Measurements from ENCODE around the gene SLC25A13.

SLC25A13 gene

GRCh38 chr7:96308253-96308949, 13.5 kb downstream of the SLC25A13 start:
- no peak overlapping the region for H3K4me3 ChIP-seq (ENCODE audit: control insufficient read depth in 1 of 7, extremely low read depth in 1 of 7, insufficient read depth in 4 of 7, low read depth in 2 of 7, low read length in 6 of 7)
- POLR2A ChIA-PET, result interaction anchor here (0.6 kb wide), 1 partner anchor 9 kb away, joined by 3 read pairs; no protein-coding TSS in a partner anchor
- H3K27ac ChIP-seq (ENCODE audit: insufficient read depth in 1 of 2, low read depth in 1 of 2, low read length in 2 of 2, poor library complexity in 1 of 2, severe bottlenecking in 2 of 2), result no peak overlapping the region
- H3K36me3 ChIP-seq (ENCODE audit: control insufficient read depth in 4 of 4, insufficient read depth in 4 of 4, low read length in 3 of 4), result peaks cover 0 to 15% (median 1%) of the 10 kb centered on the region in 4 experiments
- H3K4me1 ChIP-seq (ENCODE audit: control extremely low read depth in 1 of 4, control insufficient read depth in 4 of 4, insufficient read depth in 4 of 4, low read length in 3 of 4), result peaks cover 5 to 30% (median 26%) of the 10 kb centered on the region in 4 experiments
- DNase-seq, result no peak
- CTCF ChIA-PET, result interaction anchor here (1.4 kb wide), 1 partner anchor 73 kb away, joined by 3 read pairs; no protein-coding TSS in a partner anchor
- WGBS (ENCODE audit: insufficient coverage), result 100% methylated on average over 2 of the region's 4 CpGs
- H3K9me3 ChIP-seq (ENCODE audit: control extremely low read depth in 1 of 5, control insufficient read depth in 4 of 5, insufficient read depth in 2 of 5, low read depth in 1 of 5, low read length in 4 of 5), result peaks cover 0 to 4% (median 0%) of the 10 kb centered on the region in 5 experiments
- H3K27me3 ChIP-seq (replicated peaks in 2 of 5; ENCODE audit: control insufficient read depth in 4 of 5, insufficient read depth in 5 of 5, low read length in 4 of 5), result no peaks in the 10 kb centered on the region

GRCh38 chr7:96306385-96307125, 15.3 kb downstream of the SLC25A13 start:
- H3K27ac ChIP-seq (ENCODE audit: insufficient read depth in 1 of 2, low read depth in 1 of 2, low read length in 2 of 2, poor library complexity in 1 of 2, severe bottlenecking in 2 of 2), result no peak overlapping the region
- peaks cover 5 to 24% (median 20%) of the 10 kb centered on the region in 4 experiments for H3K4me1 ChIP-seq (ENCODE audit: control extremely low read depth in 1 of 4, control insufficient read depth in 4 of 4, insufficient read depth in 4 of 4, low read length in 3 of 4)
- peaks cover 0 to 6% (median 0%) of the 10 kb centered on the region in 5 experiments for H3K9me3 ChIP-seq (ENCODE audit: control extremely low read depth in 1 of 5, control insufficient read depth in 4 of 5, insufficient read depth in 2 of 5, low read depth in 1 of 5, low read length in 4 of 5)
- H3K27me3 ChIP-seq (replicated peaks in 2 of 5; ENCODE audit: control insufficient read depth in 4 of 5, insufficient read depth in 5 of 5, low read length in 4 of 5), result no peaks in the 10 kb centered on the region
- H3K4me3 ChIP-seq (ENCODE audit: control insufficient read depth in 1 of 7, extremely low read depth in 1 of 7, insufficient read depth in 4 of 7, low read depth in 2 of 7, low read length in 6 of 7), result no peak overlapping the region
- peaks cover 0 to 12% (median 2%) of the 10 kb centered on the region in 4 experiments for H3K36me3 ChIP-seq (ENCODE audit: control insufficient read depth in 4 of 4, insufficient read depth in 4 of 4, low read length in 3 of 4)
- ChIA-PET POLR2A (no interaction called here), CTCF (interaction anchor here (0.7 to 1.3 kb wide), 5 partner anchors 8 to 25 kb away, joined by 3 to 4 read pairs (median 3); no protein-coding TSS in a partner anchor)
- 42% methylated on average over 6 of the region's 8 CpGs for WGBS (ENCODE audit: insufficient coverage)
- DNase-seq, result peak in 2 of 3 donors; percentile 78 to 86

GRCh38 chr7:96305915-96306314, 16.0 kb downstream of the SLC25A13 start:
- Histone ChIP-seq H3K27me3 (replicated peaks in 2 of 5; ENCODE audit: control insufficient read depth in 4 of 5, insufficient read depth in 5 of 5, low read length in 4 of 5) (no peaks in the 10 kb centered on the region), H3K36me3 (ENCODE audit: control insufficient read depth in 4 of 4, insufficient read depth in 4 of 4, low read length in 3 of 4) (peaks cover 0 to 12% (median 2%) of the 10 kb centered on the region in 4 experiments), H3K4me3 (ENCODE audit: control insufficient read depth in 1 of 7, extremely low read depth in 1 of 7, insufficient read depth in 4 of 7, low read depth in 2 of 7, low read length in 6 of 7) (no peak overlapping the region), H3K9me3 (ENCODE audit: control extremely low read depth in 1 of 5, control insufficient read depth in 4 of 5, insufficient read depth in 2 of 5, low read depth in 1 of 5, low read length in 4 of 5) (peaks cover 0 to 6% (median 0%) of the 10 kb centered on the region in 5 experiments), H3K4me1 (ENCODE audit: control extremely low read depth in 1 of 4, control insufficient read depth in 4 of 4, insufficient read depth in 4 of 4, low read length in 3 of 4) (peaks cover 5 to 19% (median 15%) of the 10 kb centered on the region in 4 experiments), H3K27ac (ENCODE audit: insufficient read depth in 1 of 2, low read depth in 1 of 2, low read length in 2 of 2, poor library complexity in 1 of 2, severe bottlenecking in 2 of 2) (no peak overlapping the region)
- POLR2A ChIA-PET, result no interaction called here
- WGBS (ENCODE audit: insufficient coverage), result 100% methylated on average over 1 of the region's 2 CpGs
- DNase-seq, result no peak
- CTCF ChIA-PET, result interaction anchor here (0.6 to 1.3 kb wide), 5 partner anchors 8 to 1665 kb away, joined by 3 read pairs; no protein-coding TSS in a partner anchor

- WGBS (ENCODE audit: insufficient coverage), result 100% methylated on average over 1 of the region's 3 CpGs
Measured at GRCh38 chr7:96304573-96304972, 17.3 kb downstream of the SLC25A13 start.

GRCh38 chr7:96303686-96304443, 18.0 kb downstream of the SLC25A13 start:
- ChIA-PET POLR2A (no interaction called here), CTCF (interaction anchor here (1.6 kb wide), 1 partner anchor 80 kb away, joined by 3 read pairs; no protein-coding TSS in a partner anchor)
- Histone ChIP-seq H3K27ac (ENCODE audit: insufficient read depth in 1 of 2, low read depth in 1 of 2, low read length in 2 of 2, poor library complexity in 1 of 2, severe bottlenecking in 2 of 2) (no peak overlapping the region), H3K4me1 (ENCODE audit: control extremely low read depth in 1 of 4, control insufficient read depth in 4 of 4, insufficient read depth in 4 of 4, low read length in 3 of 4) (peaks cover 5 to 19% (median 15%) of the 10 kb centered on the region in 4 experiments), H3K9me3 (ENCODE audit: control extremely low read depth in 1 of 5, control insufficient read depth in 4 of 5, insufficient read depth in 2 of 5, low read depth in 1 of 5, low read length in 4 of 5) (peaks cover 0 to 6% (median 0%) of the 10 kb centered on the region in 5 experiments), H3K36me3 (ENCODE audit: control insufficient read depth in 4 of 4, insufficient read depth in 4 of 4, low read length in 3 of 4) (peaks cover 0 to 12% (median 2%) of the 10 kb centered on the region in 4 experiments), H3K4me3 (ENCODE audit: control insufficient read depth in 1 of 7, extremely low read depth in 1 of 7, insufficient read depth in 4 of 7, low read depth in 2 of 7, low read length in 6 of 7) (peak overlapping the region in 1 of 7 experiments; percentile 24), H3K27me3 (replicated peaks in 2 of 5; ENCODE audit: control insufficient read depth in 4 of 5, insufficient read depth in 5 of 5, low read length in 4 of 5) (no peaks in the 10 kb centered on the region)
- 0% methylated on average over 1 of the region's 5 CpGs for WGBS (ENCODE audit: insufficient coverage)
- DNase-seq, result peak in 2 of 3 donors; percentile 29 to 43

More at GRCh38 chr7:96304573-96304972, 17.3 kb downstream of the SLC25A13 start:
- Histone ChIP-seq H3K9me3 (ENCODE audit: control extremely low read depth in 1 of 5, control insufficient read depth in 4 of 5, insufficient read depth in 2 of 5, low read depth in 1 of 5, low read length in 4 of 5) (peaks cover 0 to 6% (median 0%) of the 10 kb centered on the region in 5 experiments), H3K27ac (ENCODE audit: insufficient read depth in 1 of 2, low read depth in 1 of 2, low read length in 2 of 2, poor library complexity in 1 of 2, severe bottlenecking in 2 of 2) (no peak overlapping the region), H3K36me3 (ENCODE audit: control insufficient read depth in 4 of 4, insufficient read depth in 4 of 4, low read length in 3 of 4) (peaks cover 0 to 12% (median 2%) of the 10 kb centered on the region in 4 experiments), H3K4me3 (ENCODE audit: control insufficient read depth in 1 of 7, extremely low read depth in 1 of 7, insufficient read depth in 4 of 7, low read depth in 2 of 7, low read length in 6 of 7) (no peak overlapping the region), H3K4me1 (ENCODE audit: control extremely low read depth in 1 of 4, control insufficient read depth in 4 of 4, insufficient read depth in 4 of 4, low read length in 3 of 4) (peaks cover 5 to 19% (median 15%) of the 10 kb centered on the region in 4 experiments), H3K27me3 (replicated peaks in 2 of 5; ENCODE audit: control insufficient read depth in 4 of 5, insufficient read depth in 5 of 5, low read length in 4 of 5) (no peaks in the 10 kb centered on the region)
- POLR2A ChIA-PET, result interaction anchor here (0.6 kb wide), 1 partner anchor 9 kb away, joined by 3 read pairs; no protein-coding TSS in a partner anchor
- CTCF ChIA-PET, result interaction anchor here (1.6 kb wide), 1 partner anchor 81 kb away, joined by 3 read pairs; no protein-coding TSS in a partner anchor
- no peak for DNase-seq

- DNase-seq, result no peak
- peaks cover 0 to 12% (median 2%) of the 10 kb centered on the region in 4 experiments for H3K36me3 ChIP-seq (ENCODE audit: control insufficient read depth in 4 of 4, insufficient read depth in 4 of 4, low read length in 3 of 4)
- H3K9me3 ChIP-seq (ENCODE audit: control extremely low read depth in 1 of 5, control insufficient read depth in 4 of 5, insufficient read depth in 2 of 5, low read depth in 1 of 5, low read length in 4 of 5), result peaks cover 0 to 6% (median 0%) of the 10 kb centered on the region in 5 experiments
- H3K27me3 ChIP-seq (replicated peaks in 2 of 5; ENCODE audit: control insufficient read depth in 4 of 5, insufficient read depth in 5 of 5, low read length in 4 of 5), result no peaks in the 10 kb centered on the region
- H3K4me1 ChIP-seq (ENCODE audit: control extremely low read depth in 1 of 4, control insufficient read depth in 4 of 4, insufficient read depth in 4 of 4, low read length in 3 of 4), result peaks cover 5 to 19% (median 15%) of the 10 kb centered on the region in 4 experiments
- CTCF ChIA-PET, result no interaction called here
- H3K27ac ChIP-seq (ENCODE audit: insufficient read depth in 1 of 2, low read depth in 1 of 2, low read length in 2 of 2, poor library complexity in 1 of 2, severe bottlenecking in 2 of 2), result no peak overlapping the region
- no CpG with 5 or more reads among the region's 5 CpGs for WGBS (ENCODE audit: insufficient coverage)
- POLR2A ChIA-PET, result no interaction called here
- H3K4me3 ChIP-seq (ENCODE audit: control insufficient read depth in 1 of 7, extremely low read depth in 1 of 7, insufficient read depth in 4 of 7, low read depth in 2 of 7, low read length in 6 of 7), result peak overlapping the region in 1 of 7 experiments; percentile 24
Measured at GRCh38 chr7:96303105-96303685, 18.7 kb downstream of the SLC25A13 start.
